ENCODE results near the gene IGFBP5.
A peak's percentile ranks its signal among the peaks of the same experiment; 100 is the strongest.

IGFBP5 gene

DNA sequence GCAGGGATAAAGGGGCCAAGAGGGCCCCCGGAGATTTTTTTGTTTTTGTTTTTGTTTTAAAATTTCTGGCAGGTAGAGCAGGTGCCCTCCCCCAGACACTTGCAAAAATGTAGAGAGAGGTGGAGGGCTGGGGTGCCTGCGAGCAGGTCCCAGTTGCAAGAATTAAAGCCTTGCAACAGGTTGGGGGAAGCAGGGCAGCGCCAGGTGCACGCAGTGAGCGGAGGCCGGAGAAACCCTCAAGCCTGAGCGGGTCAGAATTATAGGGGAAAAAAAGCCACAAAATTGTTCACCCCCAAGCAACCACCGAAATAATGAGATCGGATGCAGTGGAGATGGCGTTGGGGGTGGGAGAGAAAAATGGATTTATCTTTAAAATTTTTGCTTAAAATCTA, 527 bp downstream of the IGFBP5 start:
- peak overlapping the region; percentile 89 for H3K9ac ChIP-seq (ENCODE audit: low read length)
- no peaks in the 10 kb centered on the region for H3K9me3 ChIP-seq (ENCODE audit: control insufficient read depth, low read length)
- no peaks in the 10 kb centered on the region for H3K27me3 ChIP-seq (replicated peaks; ENCODE audit: control insufficient read depth, insufficient read depth, low read length)
- DNase-seq (ENCODE audit: low read depth): no peak
- H3K4me1 ChIP-seq (ENCODE audit: control insufficient read depth, insufficient read depth, low read length): peaks cover 53% of the 10 kb centered on the region
- H3K4me3 ChIP-seq (ENCODE audit: low read length): peak overlapping the region; percentile 88
- H3K36me3 ChIP-seq (ENCODE audit: control insufficient read depth, insufficient read depth, low read length, severe bottlenecking): no peaks in the 10 kb centered on the region

- DNase-seq (ENCODE audit: low read depth): peak; percentile 82
- peak overlapping the region; percentile 89 for H3K9ac ChIP-seq (ENCODE audit: low read length)
- peaks cover 59% of the 10 kb centered on the region for H3K4me1 ChIP-seq (ENCODE audit: control insufficient read depth, insufficient read depth, low read length)
- peak overlapping the region; percentile 88 for H3K4me3 ChIP-seq (ENCODE audit: low read length)
- no peaks in the 10 kb centered on the region for H3K9me3 ChIP-seq (ENCODE audit: control insufficient read depth, low read length)
- peaks cover 5% of the 10 kb centered on the region for H3K36me3 ChIP-seq (ENCODE audit: control insufficient read depth, insufficient read depth, low read length, severe bottlenecking)
- no peaks in the 10 kb centered on the region for H3K27me3 ChIP-seq (replicated peaks; ENCODE audit: control insufficient read depth, insufficient read depth, low read length)
Measured at GRCh38 chr2:216694082-216694825, 1.1 kb downstream of the IGFBP5 start.

- Histone ChIP-seq H3K9ac (ENCODE audit: low read length) (peak overlapping the region; percentile 89), H3K36me3 (ENCODE audit: control insufficient read depth, insufficient read depth, low read length, severe bottlenecking) (peaks cover 12% of the 10 kb centered on the region), H3K4me3 (ENCODE audit: low read length) (peak overlapping the region; percentile 88), H3K4me1 (ENCODE audit: control insufficient read depth, insufficient read depth, low read length) (peaks cover 66% of the 10 kb centered on the region), H3K9me3 (ENCODE audit: control insufficient read depth, low read length) (no peaks in the 10 kb centered on the region), H3K27me3 (replicated peaks; ENCODE audit: control insufficient read depth, insufficient read depth, low read length) (no peaks in the 10 kb centered on the region)
- DNase-seq (ENCODE audit: low read depth): no peak
Measured at GRCh38 chr2:216693414-216694080, 1.8 kb downstream of the IGFBP5 start.

- peaks cover 67% of the 10 kb centered on the region for H3K4me1 ChIP-seq (ENCODE audit: control insufficient read depth, insufficient read depth, low read length)
- H3K9me3 ChIP-seq (ENCODE audit: control insufficient read depth, low read length): no peaks in the 10 kb centered on the region
- peak overlapping the region; percentile 85 for H3K9ac ChIP-seq (ENCODE audit: low read length)
- peaks cover 17% of the 10 kb centered on the region for H3K36me3 ChIP-seq (ENCODE audit: control insufficient read depth, insufficient read depth, low read length, severe bottlenecking)
- H3K4me3 ChIP-seq (ENCODE audit: low read length): peak overlapping the region; percentile 93
- H3K27me3 ChIP-seq (replicated peaks; ENCODE audit: control insufficient read depth, insufficient read depth, low read length): no peaks in the 10 kb centered on the region
- peak; percentile 93 for DNase-seq (ENCODE audit: low read depth)
Measured at GRCh38 chr2:216692636-216693413, 2.5 kb downstream of the IGFBP5 start.

DNA sequence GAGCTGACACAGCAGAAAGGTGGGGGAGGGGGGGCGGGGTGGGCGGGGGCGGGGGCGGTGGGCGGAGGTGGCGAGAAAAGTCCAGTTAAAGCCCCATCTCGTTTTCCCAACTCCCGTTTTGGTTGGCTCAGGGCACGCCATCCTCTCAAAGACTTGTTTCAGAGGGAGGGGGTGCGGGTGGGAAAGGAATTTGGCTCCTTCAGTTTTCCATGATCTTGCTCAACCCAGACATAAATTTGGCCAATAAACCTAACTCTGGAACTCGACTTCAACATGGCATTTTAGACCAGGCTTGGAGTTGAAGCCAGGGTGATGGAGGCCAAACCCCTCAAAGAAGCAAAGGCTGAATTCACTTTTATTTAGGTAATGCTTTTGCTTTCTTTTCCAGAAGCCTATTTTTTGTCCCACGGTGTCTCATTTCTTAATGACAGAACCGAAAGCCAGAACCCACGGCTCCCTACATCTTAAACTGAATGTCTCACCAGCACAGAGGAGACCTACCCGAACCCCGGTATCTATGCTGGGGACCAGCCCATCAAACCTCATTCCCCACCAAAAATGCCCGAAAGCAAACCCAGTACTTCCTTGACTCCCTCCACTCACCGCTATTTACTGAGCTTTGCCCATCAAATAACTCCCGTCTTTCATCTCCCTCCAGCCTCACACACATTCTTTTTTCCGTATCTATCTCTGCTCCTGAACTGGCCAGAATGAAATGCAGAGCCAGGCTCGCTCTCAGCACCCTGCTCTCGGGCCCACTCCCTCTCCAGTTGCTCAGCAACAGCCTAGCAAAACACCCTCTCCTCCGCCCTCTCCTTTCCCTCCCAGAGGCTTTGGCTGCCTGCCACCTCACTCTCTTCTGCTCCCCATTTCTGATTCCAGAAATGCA, 4.3 kb downstream of the IGFBP5 start:
- Histone ChIP-seq H3K4me1 (ENCODE audit: control insufficient read depth, insufficient read depth, low read length) (peaks cover 55% of the 10 kb centered on the region), H3K4me3 (ENCODE audit: low read length) (peak overlapping the region; percentile 81), H3K36me3 (ENCODE audit: control insufficient read depth, insufficient read depth, low read length, severe bottlenecking) (peaks cover 25% of the 10 kb centered on the region), H3K9me3 (ENCODE audit: control insufficient read depth, low read length) (no peaks in the 10 kb centered on the region), H3K27me3 (replicated peaks; ENCODE audit: control insufficient read depth, insufficient read depth, low read length) (no peaks in the 10 kb centered on the region), H3K9ac (ENCODE audit: low read length) (peak overlapping the region; percentile 83)
- DNase-seq (ENCODE audit: low read depth): peak; percentile 85

- no peak for DNase-seq (ENCODE audit: low read depth)
- H3K4me1 ChIP-seq (ENCODE audit: control insufficient read depth, insufficient read depth, low read length): peaks cover 50% of the 10 kb centered on the region
- H3K9ac ChIP-seq (ENCODE audit: low read length): peak overlapping the region; percentile 68
- no peaks in the 10 kb centered on the region for H3K27me3 ChIP-seq (replicated peaks; ENCODE audit: control insufficient read depth, insufficient read depth, low read length)
- peaks cover 25% of the 10 kb centered on the region for H3K36me3 ChIP-seq (ENCODE audit: control insufficient read depth, insufficient read depth, low read length, severe bottlenecking)
- H3K9me3 ChIP-seq (ENCODE audit: control insufficient read depth, low read length): no peaks in the 10 kb centered on the region
- H3K4me3 ChIP-seq (ENCODE audit: low read length): peak overlapping the region; percentile 50
Measured at GRCh38 chr2:216690456-216690852, 4.9 kb downstream of the IGFBP5 start.

DNA sequence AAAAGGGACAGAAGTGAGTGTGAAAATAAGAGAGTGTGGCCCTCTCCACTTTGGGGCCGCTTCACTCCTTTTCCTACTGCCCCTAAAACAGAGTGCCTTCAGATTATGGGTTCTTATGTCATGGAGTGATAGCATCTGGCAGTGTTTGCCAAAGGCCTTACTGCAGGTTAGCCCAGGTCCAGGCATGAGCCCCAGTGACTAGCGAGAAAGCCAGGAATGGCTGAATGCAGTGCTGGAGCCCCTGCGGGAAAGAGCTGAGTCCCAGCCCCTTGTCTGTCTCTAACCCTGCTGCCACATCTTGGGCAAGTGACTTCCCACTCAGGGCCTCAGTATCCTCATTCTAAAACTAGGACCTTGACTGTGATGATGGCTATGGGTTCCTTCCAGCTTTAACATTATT, 6.0 kb downstream of the IGFBP5 start:
- Histone ChIP-seq H3K9ac (ENCODE audit: low read length) (peak overlapping the region; percentile 68), H3K4me3 (ENCODE audit: low read length) (no peak overlapping the region), H3K4me1 (ENCODE audit: control insufficient read depth, insufficient read depth, low read length) (peaks cover 46% of the 10 kb centered on the region), H3K27me3 (replicated peaks; ENCODE audit: control insufficient read depth, insufficient read depth, low read length) (no peaks in the 10 kb centered on the region), H3K9me3 (ENCODE audit: control insufficient read depth, low read length) (no peaks in the 10 kb centered on the region), H3K36me3 (ENCODE audit: control insufficient read depth, insufficient read depth, low read length, severe bottlenecking) (peaks cover 25% of the 10 kb centered on the region)
- DNase-seq (ENCODE audit: low read depth): no peak

DNA sequence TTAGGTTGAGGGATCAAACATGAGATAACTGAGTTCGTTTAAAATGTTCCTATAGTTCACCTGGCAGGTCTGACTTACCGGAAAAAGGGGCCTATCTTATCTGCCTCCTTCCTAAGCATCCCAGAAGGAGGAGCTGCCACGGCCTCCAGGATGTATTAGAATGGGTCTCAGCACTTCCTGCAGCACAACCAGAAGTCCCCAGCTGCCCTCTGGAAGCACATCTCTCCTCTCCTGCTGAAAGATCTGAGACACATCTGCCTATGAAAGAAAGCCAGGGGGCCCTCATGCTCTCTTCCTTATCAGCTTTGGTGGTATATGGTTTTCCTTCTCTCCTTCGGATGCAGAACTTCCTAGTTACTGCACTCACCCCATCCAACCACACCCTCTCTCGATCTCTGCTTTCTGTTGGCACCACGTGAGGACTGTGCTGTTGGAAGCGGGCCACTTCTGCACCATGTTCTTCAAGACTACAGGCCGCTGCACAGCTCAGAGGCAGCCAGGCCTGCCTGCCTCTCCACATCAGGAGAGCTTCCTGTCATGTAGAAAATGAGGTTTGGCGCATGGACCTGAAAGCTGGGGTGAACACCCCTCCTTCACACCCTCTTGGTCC, 6.5 kb downstream of the IGFBP5 start:
- Histone ChIP-seq H3K27me3 (replicated peaks; ENCODE audit: control insufficient read depth, insufficient read depth, low read length) (no peaks in the 10 kb centered on the region), H3K4me1 (ENCODE audit: control insufficient read depth, insufficient read depth, low read length) (peaks cover 50% of the 10 kb centered on the region), H3K9ac (ENCODE audit: low read length) (peak overlapping the region; percentile 68), H3K4me3 (ENCODE audit: low read length) (no peak overlapping the region), H3K36me3 (ENCODE audit: control insufficient read depth, insufficient read depth, low read length, severe bottlenecking) (peaks cover 25% of the 10 kb centered on the region), H3K9me3 (ENCODE audit: control insufficient read depth, low read length) (no peaks in the 10 kb centered on the region)
- no peak for DNase-seq (ENCODE audit: low read depth)

DNA sequence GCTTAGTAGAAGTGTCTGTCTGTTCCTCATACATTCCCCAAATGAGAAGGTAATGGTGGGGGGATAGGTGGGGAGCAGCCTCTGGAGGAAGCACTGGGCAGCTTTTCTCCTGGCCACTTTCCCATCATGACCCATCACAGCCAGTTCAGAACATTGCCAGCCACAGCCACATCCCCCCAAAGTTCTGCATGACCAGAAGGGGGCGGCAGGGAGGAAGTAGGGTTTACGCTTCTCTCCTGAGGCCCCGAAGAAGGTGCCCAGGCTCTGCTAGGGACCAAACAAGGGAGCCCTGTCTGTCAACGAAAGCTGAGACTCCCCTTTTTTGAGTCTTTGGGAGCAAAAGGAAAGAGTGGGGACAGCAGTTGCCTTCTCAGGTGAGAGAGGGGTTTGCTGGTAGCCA, 7.7 kb downstream of the IGFBP5 start:
- Histone ChIP-seq H3K27me3 (replicated peaks; ENCODE audit: control insufficient read depth, insufficient read depth, low read length) (no peaks in the 10 kb centered on the region), H3K36me3 (ENCODE audit: control insufficient read depth, insufficient read depth, low read length, severe bottlenecking) (peaks cover 25% of the 10 kb centered on the region), H3K4me1 (ENCODE audit: control insufficient read depth, insufficient read depth, low read length) (peaks cover 58% of the 10 kb centered on the region), H3K4me3 (ENCODE audit: low read length) (no peak overlapping the region), H3K9ac (ENCODE audit: low read length) (no peak overlapping the region), H3K9me3 (ENCODE audit: control insufficient read depth, low read length) (no peaks in the 10 kb centered on the region)
- DNase-seq (ENCODE audit: low read depth): no peak

DNA sequence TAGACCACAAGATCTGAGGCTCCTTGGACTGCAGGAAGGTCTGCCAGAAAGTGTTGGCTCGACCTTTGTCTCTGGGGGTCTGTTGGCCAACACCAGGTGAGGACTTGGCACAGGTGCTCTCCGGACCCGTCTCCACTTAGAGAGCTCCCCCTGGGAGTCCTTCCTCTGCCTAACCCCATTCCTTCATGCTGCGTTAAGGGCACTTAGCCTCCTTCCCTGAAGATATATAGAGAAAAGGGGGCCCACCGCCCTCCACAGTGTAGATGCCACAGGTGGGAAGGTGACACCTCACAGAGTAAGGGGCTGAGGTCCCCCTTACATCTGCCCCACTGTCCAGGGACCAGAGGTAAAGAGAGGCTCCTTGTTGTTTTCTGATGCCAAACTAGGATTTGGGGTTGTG, 8.2 kb downstream of the IGFBP5 start:
- H3K27me3 ChIP-seq (replicated peaks; ENCODE audit: control insufficient read depth, insufficient read depth, low read length): no peaks in the 10 kb centered on the region
- H3K36me3 ChIP-seq (ENCODE audit: control insufficient read depth, insufficient read depth, low read length, severe bottlenecking): peaks cover 25% of the 10 kb centered on the region
- no peak overlapping the region for H3K9ac ChIP-seq (ENCODE audit: low read length)
- no peak for DNase-seq (ENCODE audit: low read depth)
- no peaks in the 10 kb centered on the region for H3K9me3 ChIP-seq (ENCODE audit: control insufficient read depth, low read length)
- peaks cover 57% of the 10 kb centered on the region for H3K4me1 ChIP-seq (ENCODE audit: control insufficient read depth, insufficient read depth, low read length)
- no peak overlapping the region for H3K4me3 ChIP-seq (ENCODE audit: low read length)
